ENCODE measurements around the gene OLAH.

- TF ChIP-seq POLR2AphosphoS5 (IDR thresholded peaks at IDR 0.05; ENCODE audit: low read depth, low read length) (no peak), SPI1 (IDR thresholded peaks at IDR 0.05; ENCODE audit: low read depth, low read length) (no peak), POLR2A (IDR thresholded peaks at IDR 0.05; ENCODE audit: low read depth, low read length) (no peak), POU2F2 (IDR thresholded peaks at IDR 0.05; ENCODE audit: low read depth, low read length) (no peak), TAF1 (IDR thresholded peaks at IDR 0.05; ENCODE audit: low read depth, low read length) (no peak), PAX5 (IDR thresholded peaks at IDR 0.05; ENCODE audit: insufficient read depth, low read length, severe bottlenecking) (no peak)
These were observed 52.9 kb downstream of the OLAH start for GRCh38 chr10:15096661-15097010.
